Metanephros (tissue), 1 donor: ENCODE measurements around the gene DRAP1. TPM values are rescaled to one million over a fixed set of nuclear protein-coding genes. Genes with fewer than 3 reads are reported as not detected.

Source experiments
- total RNA-seq: library from RNA; depleted of rRNA; stranded (reverse); fragments of >200 nt; gene quantifications from one replicate; pipeline ENCODE4 v1.2.3, GENCODE V29; 2014

DRAP1 gene, protein sequence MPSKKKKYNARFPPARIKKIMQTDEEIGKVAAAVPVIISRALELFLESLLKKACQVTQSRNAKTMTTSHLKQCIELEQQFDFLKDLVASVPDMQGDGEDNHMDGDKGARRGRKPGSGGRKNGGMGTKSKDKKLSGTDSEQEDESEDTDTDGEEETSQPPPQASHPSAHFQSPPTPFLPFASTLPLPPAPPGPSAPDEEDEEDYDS
- total RNA-seq, result 55.9 TPM

DNA sequence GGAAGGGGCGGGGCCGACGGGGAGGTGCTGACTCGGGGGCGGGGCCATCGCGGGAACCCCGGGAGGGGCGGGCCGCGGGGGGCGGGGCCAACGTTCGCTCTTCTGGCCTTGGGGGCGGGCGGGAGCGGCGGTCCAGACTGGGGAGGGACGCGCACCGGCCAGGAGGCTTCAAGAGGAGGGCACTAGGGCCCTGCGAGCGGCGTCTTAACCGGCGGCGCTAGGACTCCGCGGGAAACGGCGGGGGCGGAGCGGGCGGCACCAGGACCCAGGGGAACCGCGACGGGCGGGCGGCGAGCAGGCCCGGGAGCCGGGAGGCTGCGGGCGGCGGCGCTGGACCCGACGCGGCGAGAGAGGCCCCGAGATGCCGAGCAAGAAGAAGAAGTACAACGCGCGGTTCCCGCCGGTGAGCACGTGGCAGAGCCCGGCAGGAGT lies at the start of gene DRAP1:
Gene DRAP1, plus strand, starts transcription at position 286 of the 432 bp plus-strand sequence. Its CDS starts 76 bp downstream, at position 362.

GRCh38 chr11:65872586-65873317 lies 46.5 kb upstream of the DRAP1 start, which contains the start of gene EFEMP2:
EFEMP2 (minus strand) TSS chr11:65872800; CDS start chr11:65872354, 446 bp downstream.

GRCh38 chr11:65879617-65880016 lies 39.6 kb upstream of the DRAP1 start, which contains the start of gene CTSW:
CTSW (plus strand) TSS chr11:65879837; CDS start chr11:65879855, 18 bp downstream.

DNA sequence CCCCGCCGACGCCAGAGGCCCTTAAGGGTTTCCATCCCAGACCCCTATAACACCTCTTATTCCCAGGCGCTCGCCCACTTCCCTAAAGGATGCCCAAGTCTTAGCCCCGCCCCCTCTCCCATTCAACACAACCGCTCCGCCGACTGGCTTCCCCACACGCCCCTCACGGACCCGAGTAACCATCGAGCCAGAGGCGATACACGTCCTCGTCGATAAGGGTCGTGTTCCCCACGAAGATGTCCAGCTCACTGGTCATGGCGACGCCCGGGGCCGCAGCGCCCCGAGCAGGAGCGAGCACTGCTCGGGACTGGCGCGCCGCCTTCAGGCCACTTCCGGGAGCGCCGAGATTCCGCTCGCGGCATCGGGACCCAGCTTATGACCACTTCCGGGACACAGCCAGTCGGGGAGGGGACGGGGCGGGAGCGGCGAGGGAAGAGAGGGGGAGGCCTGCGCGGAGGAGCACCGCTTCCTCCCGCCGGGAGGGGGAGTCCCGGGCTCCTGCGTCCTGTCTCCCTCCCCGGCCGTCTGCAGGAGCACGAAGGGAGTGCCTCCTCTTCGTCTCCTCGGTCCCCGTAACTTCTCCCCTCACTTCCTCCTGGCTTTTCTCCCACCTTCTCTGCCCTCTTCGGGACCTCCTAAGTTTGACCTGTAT lies 30.9 kb upstream of the DRAP1 start, which contains the start of gene FIBP:
Gene FIBP, minus strand, starts transcription at position 309 of the 652 bp plus-strand sequence. Its CDS starts 53 bp downstream, at position 256.

DNA sequence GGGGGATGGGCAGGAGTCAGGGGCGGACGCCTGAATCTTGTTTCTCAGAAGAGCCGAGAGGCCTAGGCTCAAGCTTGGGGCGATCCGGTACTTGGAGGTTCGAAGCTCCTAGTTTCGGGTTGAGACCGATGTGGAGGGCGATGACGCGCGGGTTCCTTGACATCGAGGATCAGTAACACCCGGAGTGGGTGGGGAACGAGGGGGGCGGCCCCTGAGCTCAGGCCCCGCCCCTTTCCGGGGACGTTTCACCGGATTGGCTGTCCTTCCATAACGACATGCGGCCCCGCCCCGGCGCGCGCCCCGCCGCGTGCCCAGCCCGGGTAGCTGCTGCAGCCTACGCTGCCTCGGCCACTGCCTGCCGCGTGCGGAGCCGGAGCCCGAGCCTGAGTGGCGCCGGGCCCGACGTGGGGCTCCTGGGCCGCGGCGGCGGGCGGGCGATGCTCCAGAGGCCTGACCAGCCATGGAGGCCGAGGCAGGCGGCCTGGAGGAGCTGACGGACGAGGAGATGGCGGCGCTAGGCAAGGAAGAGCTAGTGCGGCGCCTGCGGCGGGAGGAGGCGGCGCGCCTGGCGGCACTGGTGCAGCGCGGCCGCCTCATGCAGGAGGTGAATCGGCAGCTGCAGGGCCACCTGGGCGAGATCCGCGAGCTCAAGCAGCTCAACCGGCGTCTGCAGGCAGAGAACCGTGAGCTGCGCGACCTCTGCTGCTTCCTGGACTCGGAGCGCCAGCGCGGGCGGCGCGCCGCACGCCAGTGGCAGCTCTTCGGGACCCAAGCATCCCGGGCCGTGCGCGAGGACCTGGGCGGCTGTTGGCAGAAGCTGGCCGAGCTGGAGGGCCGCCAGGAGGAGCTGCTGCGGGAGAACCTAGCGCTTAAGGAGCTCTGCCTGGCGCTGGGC lies 28.7 kb upstream of the DRAP1 start, which contains the start of gene CCDC85B:
Gene CCDC85B, plus strand, starts transcription at position 350 of the 895 bp plus-strand sequence. Its CDS starts 111 bp downstream, at position 461.

DNA sequence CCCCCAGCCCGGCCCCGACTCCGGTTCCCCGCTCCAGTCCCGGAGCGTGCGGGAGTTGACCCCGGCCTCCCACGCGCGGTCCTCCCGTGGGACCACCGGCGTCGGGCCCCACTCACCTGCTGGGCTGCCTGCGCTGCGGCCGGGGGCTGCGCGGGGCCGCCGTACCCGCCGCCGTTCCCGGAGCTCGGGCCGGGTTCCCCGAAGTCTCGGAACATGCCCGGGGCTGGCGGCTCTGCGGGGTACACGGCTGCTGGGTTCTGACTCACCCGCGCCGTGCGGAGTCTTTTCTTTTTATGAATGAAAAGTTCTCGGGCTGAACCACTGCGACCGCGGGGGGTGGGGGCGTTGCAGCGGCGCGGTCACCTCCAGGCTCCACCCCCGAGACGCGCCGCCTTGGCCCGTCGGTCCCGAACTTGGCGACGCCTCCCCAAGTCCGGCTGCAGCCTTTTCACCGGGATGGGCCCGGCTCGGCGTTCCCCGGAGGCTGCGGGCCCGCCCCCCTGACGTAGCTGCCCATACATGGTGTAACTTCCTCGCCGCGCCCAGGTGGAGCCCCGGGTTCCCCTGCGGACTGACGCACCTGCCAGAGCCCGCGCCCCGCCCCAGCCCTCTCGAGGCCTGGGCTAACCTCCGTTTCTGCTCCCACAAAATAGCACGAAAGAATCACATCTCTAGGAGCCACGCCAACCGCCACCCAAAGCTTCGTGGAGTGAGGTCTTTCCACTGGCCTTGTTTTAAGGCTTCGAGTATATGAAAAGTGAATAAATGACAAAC lies 18.9 kb upstream of the DRAP1 start, which contains the start of gene FOSL1:
Gene FOSL1, minus strand, starts transcription at position 264 of the 774 bp plus-strand sequence. Its CDS starts 49 bp downstream, at position 215.

GRCh38 chr11:65918211-65919140 lies 750 bp upstream of the DRAP1 start, which contains the start of gene C11orf68:
C11orf68 (minus strand) TSS chr11:65919062; CDS start chr11:65919031, 31 bp downstream.

DNA sequence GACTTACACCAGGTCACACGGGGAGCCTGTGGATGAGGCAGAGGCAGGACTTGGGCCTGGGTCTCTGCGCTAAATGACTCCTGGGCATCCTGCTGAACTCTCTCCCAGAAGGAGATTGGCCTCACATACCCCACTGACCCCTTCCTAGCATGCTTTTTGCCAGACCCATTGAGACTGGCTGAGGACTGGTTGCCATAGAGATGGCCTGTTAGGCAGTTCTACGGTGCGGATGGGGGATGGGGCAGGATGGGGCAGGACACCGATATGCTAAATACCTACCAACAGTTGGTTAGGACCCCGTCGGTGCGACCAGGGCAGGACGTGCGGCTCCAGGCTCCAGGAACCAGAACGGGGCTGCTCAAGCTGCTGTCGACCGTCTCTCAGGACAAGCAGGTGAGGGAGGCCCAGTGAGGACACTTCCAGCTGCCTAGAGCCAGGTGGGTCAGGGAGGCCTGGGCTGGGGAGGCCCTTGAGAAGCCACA lies 26.2 kb downstream of the DRAP1 start, which contains the start of gene TSGA10IP:
Gene TSGA10IP, plus strand, starts transcription at position 51 of the 482 bp plus-strand sequence. Its CDS starts 196 bp downstream, at position 247.

GRCh38 chr11:65961267-65962140 lies 42.3 kb downstream of the DRAP1 start, which contains the start of gene SART1:
SART1 (plus strand) TSS chr11:65961734; CDS start chr11:65961781, 47 bp downstream.

Other genes starting within 250 kb of the DRAP1 start
- 52.8 TPM for gene KAT5, start 207.2 kb upstream of the DRAP1 start, total RNA-seq
- 35.3 TPM for gene RNASEH2C, start 198.6 kb upstream of the DRAP1 start, total RNA-seq
- 11.6 TPM for gene AP5B1, start 138.4 kb upstream of the DRAP1 start, total RNA-seq
- 15.0 TPM for gene OVOL1, start 132.4 kb upstream of the DRAP1 start, total RNA-seq
- gene SNX32, start 85.5 kb upstream of the DRAP1 start, total RNA-seq, result 1.9 TPM
- 360 TPM for gene CFL1, start 61.2 kb upstream of the DRAP1 start, total RNA-seq
- gene MUS81, start 59.0 kb upstream of the DRAP1 start, total RNA-seq, result 53.4 TPM
- 104 TPM for gene EFEMP2, start 46.6 kb upstream of the DRAP1 start, total RNA-seq
- 1.4 TPM for gene CTSW, start 39.6 kb upstream of the DRAP1 start, total RNA-seq
- gene FIBP, start 31.0 kb upstream of the DRAP1 start, total RNA-seq, result 119 TPM
- 20.8 TPM for gene CCDC85B, start 28.8 kb upstream of the DRAP1 start, total RNA-seq
- not detected for gene FOSL1, start 19.0 kb upstream of the DRAP1 start, total RNA-seq
- gene C11orf68, start 364 bp upstream of the DRAP1 start, total RNA-seq, result 29.8 TPM
- gene TSGA10IP, start 26.1 kb downstream of the DRAP1 start, total RNA-seq, result not detected
- gene SART1, start 42.3 kb downstream of the DRAP1 start, total RNA-seq, result 60.9 TPM
- 23.2 TPM for gene EIF1AD, start 82.7 kb downstream of the DRAP1 start, total RNA-seq
- 37.6 TPM for gene BANF1, start 83.1 kb downstream of the DRAP1 start, total RNA-seq
- gene CST6, start 92.6 kb downstream of the DRAP1 start, total RNA-seq, result not detected
- not detected for gene CATSPER1, start 107.1 kb downstream of the DRAP1 start, total RNA-seq
- gene GAL3ST3, start 129.7 kb downstream of the DRAP1 start, total RNA-seq, result 12.8 TPM
- 110 TPM for gene SF3B2, start 132.9 kb downstream of the DRAP1 start, total RNA-seq
- 53.9 TPM for gene PACS1, start 150.8 kb downstream of the DRAP1 start, total RNA-seq